Measurements from ENCODE around the gene AKT2. TPM values are rescaled to one million over a fixed set of nuclear protein-coding genes. Genes with fewer than 3 reads are reported as not detected.

The AKT2 gene
- total RNA-seq, 1 experiment from 2014 or later = 141 TPM

DNA sequence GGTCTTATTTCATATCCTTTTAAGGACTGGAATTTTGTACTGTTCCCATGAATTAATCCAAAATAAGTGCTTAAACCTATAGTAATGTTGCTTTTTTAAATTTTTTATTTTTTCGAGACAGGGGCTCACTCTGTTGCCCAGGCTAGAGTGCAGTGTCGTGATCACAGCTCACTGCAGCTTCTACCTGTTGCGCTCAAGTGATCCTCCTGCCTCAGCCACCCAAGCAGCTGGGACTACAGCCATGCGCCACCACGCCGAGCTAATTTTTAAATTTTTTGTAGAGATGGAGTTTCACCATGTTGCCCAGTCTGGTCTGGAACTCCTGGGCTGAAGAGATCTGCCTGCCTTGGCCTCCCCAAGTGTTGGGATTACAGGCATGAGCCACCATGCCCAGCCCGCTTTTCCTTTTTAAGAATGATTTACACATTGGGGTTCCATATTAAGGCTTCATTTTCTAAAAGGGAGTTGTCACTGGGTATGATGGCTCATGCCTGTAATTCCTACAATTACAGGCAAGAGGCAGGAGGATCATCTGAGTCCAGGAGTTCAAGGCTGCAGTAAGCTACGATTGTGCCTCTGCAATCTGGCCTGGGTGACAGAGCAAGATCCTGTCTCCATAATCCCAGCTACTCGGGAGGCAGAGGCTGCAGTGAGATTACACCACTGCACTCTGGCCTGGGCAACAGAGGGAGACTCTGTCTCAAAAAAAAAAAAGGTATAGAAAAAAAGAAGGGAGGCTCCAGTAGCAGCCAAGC, 28.3 kb upstream of the AKT2 start:
- Histone ChIP-seq H3K9ac (ENCODE audit: low read length) (no peak overlapping the region), H3K27me3 (ENCODE audit: insufficient read depth, low read length) (no peaks in the 10 kb centered on the region), H3K9me3 (ENCODE audit: control insufficient read depth in 1 of 2, insufficient read depth in 1 of 2, low read depth in 1 of 2, low read length in 2 of 2) (no peaks in the 10 kb centered on the region), H3K9me2 (ENCODE audit: insufficient read depth) (no peaks in the 10 kb centered on the region), H4K20me1 (ENCODE audit: insufficient read depth) (no peaks in the 10 kb centered on the region), H3K4me3 (replicated peaks in 1 of 2; ENCODE audit: low read depth in 1 of 2, low read length in 2 of 2) (no peak overlapping the region), H3K36me3 (ENCODE audit: control insufficient read depth in 1 of 2, insufficient read depth in 2 of 2, low read length in 2 of 2) (peaks cover 0 to 5% of the 10 kb centered on the region in 2 experiments; a peak in 2 of 4 replicates), H3K27ac (ENCODE audit: low read depth, low read length) (no peak overlapping the region), H3K4me2 (ENCODE audit: low read length) (no peak overlapping the region), H2AFZ (ENCODE audit: low read depth, low read length, poor library complexity, severe bottlenecking) (no peak overlapping the region), H3K4me1 (ENCODE audit: control insufficient read depth in 1 of 2, insufficient read depth in 2 of 2, low read length in 2 of 2) (no peaks in the 10 kb centered on the region), H3K79me2 (ENCODE audit: insufficient read depth, low read length) (no peaks in the 10 kb centered on the region)
- POLR2A ChIA-PET = no interaction called here
- no TSS peak for BruUV-seq (replicated peaks)
- RAD21 ChIA-PET (ENCODE audit: low non-redundant PET in 1 of 2, low total read pairs in 2 of 2, uncharacterized antibody in 2 of 2, unreplicated experiment in 2 of 2) = no interaction called here
- intact Hi-C loops (cut with micrococcal nuclease) = no loop called here
- CTCF ChIA-PET = no interaction called here
- TF ChIP-seq, protein P1, sequence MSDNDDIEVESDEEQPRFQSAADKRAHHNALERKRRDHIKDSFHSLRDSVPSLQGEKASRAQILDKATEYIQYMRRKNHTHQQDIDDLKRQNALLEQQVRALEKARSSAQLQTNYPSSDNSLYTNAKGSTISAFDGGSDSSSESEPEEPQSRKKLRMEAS (IDR thresholded peaks at IDR 0.05) = no peak
- TF ChIP-seq FOSL1 (IDR thresholded peaks at IDR 0.05; ENCODE audit: low read depth) (no peak), SP1 (IDR thresholded peaks at IDR 0.05; ENCODE audit: low read depth) (no peak), POLR2AphosphoS5 (IDR thresholded peaks at IDR 0.05; ENCODE audit: low read depth, low read length) (no peak)
- TF ChIP-seq, protein P2, sequence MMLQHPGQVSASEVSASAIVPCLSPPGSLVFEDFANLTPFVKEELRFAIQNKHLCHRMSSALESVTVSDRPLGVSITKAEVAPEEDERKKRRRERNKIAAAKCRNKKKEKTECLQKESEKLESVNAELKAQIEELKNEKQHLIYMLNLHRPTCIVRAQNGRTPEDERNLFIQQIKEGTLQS (IDR thresholded peaks at IDR 0.05) = no peak
- TF ChIP-seq, protein P3, sequence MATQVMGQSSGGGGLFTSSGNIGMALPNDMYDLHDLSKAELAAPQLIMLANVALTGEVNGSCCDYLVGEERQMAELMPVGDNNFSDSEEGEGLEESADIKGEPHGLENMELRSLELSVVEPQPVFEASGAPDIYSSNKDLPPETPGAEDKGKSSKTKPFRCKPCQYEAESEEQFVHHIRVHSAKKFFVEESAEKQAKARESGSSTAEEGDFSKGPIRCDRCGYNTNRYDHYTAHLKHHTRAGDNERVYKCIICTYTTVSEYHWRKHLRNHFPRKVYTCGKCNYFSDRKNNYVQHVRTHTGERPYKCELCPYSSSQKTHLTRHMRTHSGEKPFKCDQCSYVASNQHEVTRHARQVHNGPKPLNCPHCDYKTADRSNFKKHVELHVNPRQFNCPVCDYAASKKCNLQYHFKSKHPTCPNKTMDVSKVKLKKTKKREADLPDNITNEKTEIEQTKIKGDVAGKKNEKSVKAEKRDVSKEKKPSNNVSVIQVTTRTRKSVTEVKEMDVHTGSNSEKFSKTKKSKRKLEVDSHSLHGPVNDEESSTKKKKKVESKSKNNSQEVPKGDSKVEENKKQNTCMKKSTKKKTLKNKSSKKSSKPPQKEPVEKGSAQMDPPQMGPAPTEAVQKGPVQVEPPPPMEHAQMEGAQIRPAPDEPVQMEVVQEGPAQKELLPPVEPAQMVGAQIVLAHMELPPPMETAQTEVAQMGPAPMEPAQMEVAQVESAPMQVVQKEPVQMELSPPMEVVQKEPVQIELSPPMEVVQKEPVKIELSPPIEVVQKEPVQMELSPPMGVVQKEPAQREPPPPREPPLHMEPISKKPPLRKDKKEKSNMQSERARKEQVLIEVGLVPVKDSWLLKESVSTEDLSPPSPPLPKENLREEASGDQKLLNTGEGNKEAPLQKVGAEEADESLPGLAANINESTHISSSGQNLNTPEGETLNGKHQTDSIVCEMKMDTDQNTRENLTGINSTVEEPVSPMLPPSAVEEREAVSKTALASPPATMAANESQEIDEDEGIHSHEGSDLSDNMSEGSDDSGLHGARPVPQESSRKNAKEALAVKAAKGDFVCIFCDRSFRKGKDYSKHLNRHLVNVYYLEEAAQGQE (IDR thresholded peaks at IDR 0.05; ENCODE audit: low read depth) = no peak
- ATAC-seq (no peak), DNase-seq (ENCODE audit: low read depth, low spot score) (no peak)
